Spleen (tissue), 11 donors: Measurements from ENCODE around the gene HSF4. TPM values are rescaled to one million over a fixed set of nuclear protein-coding genes. Genes with fewer than 3 reads are reported as not detected.

Experiments used
- DNase-seq: peaks from one replicate; pipeline ENCODE4 v3.0.0-alpha.2; 2020
- H3K27ac ChIP-seq, 8 donors: fragments of 200-600 bp; sonication (generic) in 7 of 8; 1 replicate in 4 of 8; 2 replicates in 4 of 8; pipeline versions ENCODE4 v1.5.0 to v1.8.0; 2016 to 2021; ENCODE audit warnings: inconsistent platforms in 4 of 8, mild to moderate bottlenecking in 4 of 8, moderate library complexity in 1 of 8
- H3K27me3 ChIP-seq, 7 donors: fragments of 200-600 bp; sonication (generic) in 6 of 7; replicated peaks in 1 of 7; 1 replicate in 4 of 7; 2 replicates in 3 of 7; pipeline versions ENCODE4 v1.5.0 to v1.8.0; 2016 to 2021; ENCODE audit warnings: inconsistent platforms in 3 of 7, mild to moderate bottlenecking in 1 of 7
- H3K36me3 ChIP-seq, 6 donors: fragments of 200-600 bp; sonication (generic) in 5 of 6; 1 replicate in 4 of 6; 2 replicates in 2 of 6; pipeline versions ENCODE4 v1.5.0 to v1.8.0; 2016 to 2021; ENCODE audit warnings: inconsistent platforms in 2 of 6
- H3K4me1 ChIP-seq, 6 donors: fragments of 200-600 bp; sonication (generic) in 5 of 6; 1 replicate in 3 of 6; 2 replicates in 3 of 6; pipeline versions ENCODE4 v1.5.0 to v1.8.0; 2016 to 2021; ENCODE audit warnings: inconsistent platforms in 3 of 6
- H3K4me3 ChIP-seq, 8 donors: fragments of 200-600 bp; sonication (generic) in 7 of 8; 1 replicate in 4 of 8; 2 replicates in 4 of 8; pipeline versions ENCODE4 v1.5.0 to v1.8.0; 2016 to 2021; ENCODE audit warnings: inconsistent platforms in 4 of 8, mild to moderate bottlenecking in 4 of 8, moderate library complexity in 2 of 8
- H3K9me3 ChIP-seq, 8 donors: fragments of 200-600 bp; sonication (generic) in 7 of 8; 1 replicate in 4 of 8; 2 replicates in 4 of 8; pipeline versions ENCODE4 v1.5.0 to v1.8.0; 2016 to 2021; ENCODE audit warnings: inconsistent platforms in 4 of 8
- POLR2A ChIP-seq, 3 donors: fragments of 450-650 bp; IDR thresholded peaks; one replicate each; pipeline ENCODE4 v1.5.1; 2017; ENCODE audit warnings: antibody characterized with exemption in 3 of 3, mild to moderate bottlenecking in 1 of 3
- POLR2AphosphoS5 ChIP-seq, 3 donors: sonication (generic); formaldehyde crosslinking; IDR thresholded peaks; one replicate each; pipeline ENCODE4 v1.5.1; 2017; ENCODE audit warnings: antibody characterized with exemption in 3 of 3
- WGBS, 5 donors: extraction: QIAGEN DNeasy Blood & Tissue Kit in 3 of 5; methylation state at CpG; one replicate each; pipeline versions ENCODE4 v1.1.5 to v1.1.7; 2013 to 2018; 5-methylcytosine and 5-hydroxymethylcytosine counted together
- intact Hi-C: fragments of 100-400 bp; cut with DNase I; formaldehyde crosslinking; loops from one replicate; pipeline ENCODE4 v1.15.0; 2023; ENCODE audit warnings: low total_unique reads
- polyA plus RNA-seq, 3 donors: library from polyadenylated mRNA; stranded (reverse); fragments of 200-250 nt; gene quantifications; one replicate each; pipeline ENCODE4 v1.2.1, GENCODE V29; 2013
- total RNA-seq, 7 donors: library from RNA; depleted of rRNA in 3 of 7; stranded (reverse); fragments of >200 nt in 3 of 7; fragmentation: NEBNext Ultra II Directional in 4 of 7; extraction: Animal tissue kit (Norgen Biotek cat#: 25700) in 4 of 7; gene quantifications; one replicate each; pipeline versions ENCODE4 v1.1.0 to v1.2.1, GENCODE V29; 2016 to 2021
- TF ChIP-seq, protein P1 (sequence below), 11 experiments: fragments of 200-600 bp in 7 of 11; fragments of 450-650 bp in 4 of 11; sonication (generic) in 4 of 11; IDR thresholded peaks in 8 of 11; conservative IDR thresholded peaks in 3 of 11; 1 replicate in 7 of 11; 2 replicates in 4 of 11; pipeline versions ENCODE4 v1.4.0 to v1.8.0; 2016 to 2021; ENCODE audit warnings: antibody characterized with exemption in 11 of 11, inconsistent platforms in 4 of 11, mild to moderate bottlenecking in 1 of 11
- donor health status: healthy with polysubstance abuse.
- donor health status: DM: no; HTN: no; CAD: no; lungs with moderate emphysema.
- donor health status: DM: no; HTN: no; CAD: no.
- donor health status: Bipolar disorder and iron deficiency.
- donor health status: healthy.
- donor health status: DM: no; HTN: no; CAD: no.
- donor health status: DM: yes; HTN: yes; CAD: no.

Gene HSF4
- total and polyA plus RNA-seq, 10 donors: 11.5 to 43.7 (median 20.3) TPM

DNA sequence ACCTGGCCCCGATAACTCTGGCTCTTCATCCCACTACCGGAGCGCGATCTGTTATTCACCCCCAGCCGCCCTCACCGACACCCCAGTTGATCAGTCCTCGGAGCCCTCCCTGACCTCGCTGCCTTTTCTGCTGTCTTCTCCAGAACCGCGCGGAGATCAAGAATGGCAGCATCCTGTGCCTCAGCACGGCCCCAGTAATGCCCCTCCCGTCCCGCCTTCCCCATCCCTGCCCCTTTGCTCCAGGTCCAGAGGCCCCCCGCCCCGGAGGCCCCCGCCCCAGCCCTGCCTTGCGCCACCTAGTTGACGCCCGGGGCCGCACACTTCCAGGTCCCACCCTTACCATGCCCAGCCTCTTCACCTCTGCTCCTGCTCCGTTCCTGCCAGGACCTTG, 35.3 kb downstream of the HSF4 start:
- Histone ChIP-seq H3K27me3 (no peaks in the 10 kb centered on the region), H3K27ac (no peak overlapping the region), H3K4me1 (peaks cover 0 to 58% (median 17%) of the 10 kb centered on the region in 6 donors), H3K4me3 (peak overlapping the region in 1 of 8 donors; percentile 4), H3K9me3 (no peaks in the 10 kb centered on the region), H3K36me3 (peaks cover 0 to 100% (median 85%) of the 10 kb centered on the region in 6 donors)
- WGBS, 5 donors: 62 to 78% (median 71%) methylated on average over 22 of the region's 22 CpGs
- no peak for DNase-seq
- intact Hi-C loops: no loop called here
- TF ChIP-seq POLR2AphosphoS5 (IDR thresholded peaks at IDR 0.05) (no peak), POLR2A (IDR thresholded peaks at IDR 0.05) (no peak)
- TF ChIP-seq, protein P1, sequence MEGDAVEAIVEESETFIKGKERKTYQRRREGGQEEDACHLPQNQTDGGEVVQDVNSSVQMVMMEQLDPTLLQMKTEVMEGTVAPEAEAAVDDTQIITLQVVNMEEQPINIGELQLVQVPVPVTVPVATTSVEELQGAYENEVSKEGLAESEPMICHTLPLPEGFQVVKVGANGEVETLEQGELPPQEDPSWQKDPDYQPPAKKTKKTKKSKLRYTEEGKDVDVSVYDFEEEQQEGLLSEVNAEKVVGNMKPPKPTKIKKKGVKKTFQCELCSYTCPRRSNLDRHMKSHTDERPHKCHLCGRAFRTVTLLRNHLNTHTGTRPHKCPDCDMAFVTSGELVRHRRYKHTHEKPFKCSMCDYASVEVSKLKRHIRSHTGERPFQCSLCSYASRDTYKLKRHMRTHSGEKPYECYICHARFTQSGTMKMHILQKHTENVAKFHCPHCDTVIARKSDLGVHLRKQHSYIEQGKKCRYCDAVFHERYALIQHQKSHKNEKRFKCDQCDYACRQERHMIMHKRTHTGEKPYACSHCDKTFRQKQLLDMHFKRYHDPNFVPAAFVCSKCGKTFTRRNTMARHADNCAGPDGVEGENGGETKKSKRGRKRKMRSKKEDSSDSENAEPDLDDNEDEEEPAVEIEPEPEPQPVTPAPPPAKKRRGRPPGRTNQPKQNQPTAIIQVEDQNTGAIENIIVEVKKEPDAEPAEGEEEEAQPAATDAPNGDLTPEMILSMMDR (IDR thresholded peaks at IDR 0.05 in 8 of 11, conservative IDR thresholded peaks at IDR 0.05 in 3 of 11): peak in 1 of 11 experiments; percentile 20

DNA sequence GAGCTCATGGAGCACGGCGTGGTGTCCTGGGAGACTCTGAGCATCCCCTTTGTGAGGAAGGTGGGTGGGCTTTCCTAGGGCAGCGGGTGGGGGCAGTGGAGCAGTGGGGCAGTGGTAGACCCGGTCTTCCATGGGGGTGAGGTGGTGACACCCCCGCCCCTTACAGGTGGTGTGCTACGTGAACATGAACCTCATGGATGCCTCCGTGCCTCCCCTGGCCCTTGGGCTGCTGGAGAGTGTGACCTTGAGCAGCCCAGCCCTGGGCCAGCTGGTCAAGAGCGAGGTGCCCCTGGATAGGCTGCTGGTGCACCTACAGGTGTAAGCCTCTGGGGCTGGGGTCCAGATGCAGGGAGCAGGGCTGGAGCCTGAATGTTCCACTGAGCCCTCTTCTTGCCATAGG, 35.9 kb downstream of the HSF4 start:
- peaks cover 0 to 100% (median 78%) of the 10 kb centered on the region in 6 donors for H3K36me3 ChIP-seq
- 93 to 96% (median 94%) methylated on average over 6 to 8 of the region's 8 CpGs; no CpG with 5 or more reads in 1 of the 5 donors for WGBS, 5 donors
- no peak for DNase-seq
- H3K4me1 ChIP-seq: peaks cover 0 to 54% (median 14%) of the 10 kb centered on the region in 6 donors
- H3K4me3 ChIP-seq: no peak overlapping the region
- no peaks in the 10 kb centered on the region for H3K9me3 ChIP-seq
- intact Hi-C loops: no loop called here
- H3K27me3 ChIP-seq: no peaks in the 10 kb centered on the region
- no peak overlapping the region for H3K27ac ChIP-seq
- no peak for TF ChIP-seq POLR2A (IDR thresholded peaks at IDR 0.05)
- TF ChIP-seq POLR2AphosphoS5 (IDR thresholded peaks at IDR 0.05): peak in 1 of 3 donors; percentile 9

DNA sequence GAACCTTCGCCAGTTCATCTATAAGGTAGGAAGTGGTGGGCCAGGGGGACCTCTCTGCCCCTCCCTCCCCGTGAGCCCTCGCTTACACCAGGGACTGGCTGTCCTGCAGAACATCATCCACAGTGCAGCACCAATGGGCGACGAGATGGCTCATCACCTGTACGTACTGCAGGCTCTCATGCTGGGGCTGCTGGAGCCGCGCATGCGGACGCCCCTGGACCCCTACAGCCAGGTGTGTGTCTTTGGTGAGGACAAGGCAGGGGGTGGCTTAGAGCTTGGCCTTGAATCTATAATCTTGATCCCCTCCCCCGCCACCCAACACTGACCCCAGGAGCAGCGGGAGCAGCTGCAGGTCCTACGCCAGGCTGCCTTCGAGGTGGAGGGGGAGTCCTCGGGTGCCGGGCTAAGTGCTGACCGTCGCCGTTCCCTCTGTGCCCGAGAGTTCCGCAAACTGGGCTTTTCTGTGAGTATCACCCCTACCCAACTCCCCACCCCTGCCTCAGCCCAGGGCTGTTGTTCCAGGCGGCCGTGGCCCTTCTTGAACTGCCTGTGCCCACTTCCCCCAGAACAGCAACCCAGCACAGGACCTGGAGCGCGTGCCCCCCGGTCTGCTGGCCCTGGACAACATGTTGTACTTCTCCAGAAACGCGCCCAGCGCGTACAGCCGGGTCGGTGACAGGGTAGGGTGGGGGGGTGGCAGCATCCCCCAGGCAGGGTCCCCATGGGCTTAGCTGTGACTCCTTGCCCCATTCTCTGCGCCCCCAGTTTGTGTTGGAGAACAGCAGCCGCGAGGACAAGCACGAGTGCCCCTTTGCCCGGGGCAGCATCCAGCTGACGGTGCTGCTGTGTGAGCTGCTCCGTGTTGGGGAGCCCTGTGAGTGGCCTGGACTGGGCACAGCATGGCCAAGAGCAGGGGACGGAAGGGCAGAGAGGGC, 37.1 kb downstream of the HSF4 start:
- intact Hi-C loops: no loop called here
- Histone ChIP-seq H3K9me3 (no peaks in the 10 kb centered on the region), H3K4me1 (peaks cover 0 to 43% (median 11%) of the 10 kb centered on the region in 6 donors), H3K36me3 (peaks cover 0 to 91% (median 66%) of the 10 kb centered on the region in 6 donors), H3K4me3 (no peak overlapping the region), H3K27ac (no peak overlapping the region), H3K27me3 (no peaks in the 10 kb centered on the region)
- 94 to 97% (median 96%) methylated on average over 27 to 40 of the region's 40 CpGs for WGBS, 5 donors
- peak in 2 of 3 donors; percentile 11 to 16 for TF ChIP-seq POLR2AphosphoS5 (IDR thresholded peaks at IDR 0.05)
- no peak for TF ChIP-seq POLR2A (IDR thresholded peaks at IDR 0.05)
- no peak for DNase-seq

DNA sequence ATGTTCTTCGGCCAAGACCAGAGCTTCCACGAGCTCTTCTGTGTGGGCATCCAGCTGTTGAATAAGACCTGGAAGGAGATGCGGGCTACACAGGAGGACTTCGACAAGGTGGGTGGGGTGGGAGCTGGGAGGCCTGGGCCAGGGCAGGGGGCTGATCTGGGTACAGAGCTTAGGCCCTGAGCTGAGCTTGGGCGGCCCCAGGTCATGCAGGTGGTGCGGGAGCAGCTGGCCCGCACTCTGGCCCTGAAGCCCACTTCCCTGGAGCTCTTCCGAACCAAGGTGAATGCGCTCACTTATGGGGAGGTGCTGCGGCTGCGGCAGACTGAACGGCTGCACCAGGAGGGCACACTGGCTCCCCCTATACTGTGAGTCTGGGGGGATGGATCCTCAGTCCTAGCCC, 37.9 kb downstream of the HSF4 start:
- no peak overlapping the region for H3K27ac ChIP-seq
- TF ChIP-seq, protein P1 (IDR thresholded peaks at IDR 0.05 in 8 of 11, conservative IDR thresholded peaks at IDR 0.05 in 3 of 11): no peak
- peaks cover 0 to 37% (median 8%) of the 10 kb centered on the region in 6 donors for H3K4me1 ChIP-seq
- H3K4me3 ChIP-seq: no peak overlapping the region
- 93 to 100% (median 97%) methylated on average over 1 to 12 of the region's 12 CpGs for WGBS, 5 donors
- intact Hi-C loops: no loop called here
- DNase-seq: no peak
- H3K9me3 ChIP-seq: no peaks in the 10 kb centered on the region
- no peaks in the 10 kb centered on the region for H3K27me3 ChIP-seq
- peaks cover 0 to 90% (median 59%) of the 10 kb centered on the region in 6 donors for H3K36me3 ChIP-seq

DNA sequence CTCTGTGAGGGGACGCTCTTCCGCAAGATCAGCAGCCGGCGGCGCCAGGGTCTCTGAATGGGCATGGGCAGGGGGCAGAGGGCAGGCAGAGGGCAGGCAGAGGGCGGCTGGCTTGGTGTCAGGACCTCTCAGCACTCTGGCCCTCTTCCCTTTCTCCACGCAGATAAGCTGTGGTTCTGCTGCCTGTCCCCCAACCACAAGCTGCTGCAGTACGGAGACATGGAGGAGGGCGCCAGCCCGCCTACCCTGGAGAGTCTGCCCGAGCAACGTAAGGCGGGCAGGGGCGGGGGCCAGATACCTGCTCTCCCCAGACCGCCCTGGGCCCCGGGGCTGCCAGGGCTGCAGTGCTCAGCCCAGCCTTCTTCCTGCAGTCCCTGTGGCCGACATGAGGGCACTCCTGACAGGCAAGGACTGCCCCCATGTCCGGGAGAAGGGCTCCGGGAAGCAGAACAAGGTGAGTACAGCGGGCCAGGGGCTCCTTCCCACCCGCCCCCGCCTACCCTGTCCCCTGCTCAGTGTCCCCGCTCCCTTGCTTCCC, 38.5 kb downstream of the HSF4 start:
- Histone ChIP-seq H3K27me3 (no peaks in the 10 kb centered on the region), H3K27ac (no peak overlapping the region), H3K9me3 (no peaks in the 10 kb centered on the region), H3K4me3 (no peak overlapping the region), H3K4me1 (peaks cover 0 to 31% (median 5%) of the 10 kb centered on the region in 6 donors), H3K36me3 (peaks cover 0 to 90% (median 53%) of the 10 kb centered on the region in 6 donors)
- intact Hi-C loops: no loop called here
- 88 to 93% (median 92%) methylated on average over 12 to 23 of the region's 23 CpGs for WGBS, 5 donors
- TF ChIP-seq, protein P1 (IDR thresholded peaks at IDR 0.05 in 8 of 11, conservative IDR thresholded peaks at IDR 0.05 in 3 of 11): no peak
- TF ChIP-seq POLR2A (IDR thresholded peaks at IDR 0.05) (no peak), POLR2AphosphoS5 (IDR thresholded peaks at IDR 0.05) (peak in 1 of 3 donors; percentile 39)
- no peak for DNase-seq
